ENCODE results near the gene FPGS.
"Not testable (repeated sequence)": the region's sequence is repeated elsewhere in the genome, so short reads cannot be mapped to it uniquely, and the experiment has no call there.

FPGS gene, protein sequence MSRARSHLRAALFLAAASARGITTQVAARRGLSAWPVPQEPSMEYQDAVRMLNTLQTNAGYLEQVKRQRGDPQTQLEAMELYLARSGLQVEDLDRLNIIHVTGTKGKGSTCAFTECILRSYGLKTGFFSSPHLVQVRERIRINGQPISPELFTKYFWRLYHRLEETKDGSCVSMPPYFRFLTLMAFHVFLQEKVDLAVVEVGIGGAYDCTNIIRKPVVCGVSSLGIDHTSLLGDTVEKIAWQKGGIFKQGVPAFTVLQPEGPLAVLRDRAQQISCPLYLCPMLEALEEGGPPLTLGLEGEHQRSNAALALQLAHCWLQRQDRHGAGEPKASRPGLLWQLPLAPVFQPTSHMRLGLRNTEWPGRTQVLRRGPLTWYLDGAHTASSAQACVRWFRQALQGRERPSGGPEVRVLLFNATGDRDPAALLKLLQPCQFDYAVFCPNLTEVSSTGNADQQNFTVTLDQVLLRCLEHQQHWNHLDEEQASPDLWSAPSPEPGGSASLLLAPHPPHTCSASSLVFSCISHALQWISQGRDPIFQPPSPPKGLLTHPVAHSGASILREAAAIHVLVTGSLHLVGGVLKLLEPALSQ

DNA sequence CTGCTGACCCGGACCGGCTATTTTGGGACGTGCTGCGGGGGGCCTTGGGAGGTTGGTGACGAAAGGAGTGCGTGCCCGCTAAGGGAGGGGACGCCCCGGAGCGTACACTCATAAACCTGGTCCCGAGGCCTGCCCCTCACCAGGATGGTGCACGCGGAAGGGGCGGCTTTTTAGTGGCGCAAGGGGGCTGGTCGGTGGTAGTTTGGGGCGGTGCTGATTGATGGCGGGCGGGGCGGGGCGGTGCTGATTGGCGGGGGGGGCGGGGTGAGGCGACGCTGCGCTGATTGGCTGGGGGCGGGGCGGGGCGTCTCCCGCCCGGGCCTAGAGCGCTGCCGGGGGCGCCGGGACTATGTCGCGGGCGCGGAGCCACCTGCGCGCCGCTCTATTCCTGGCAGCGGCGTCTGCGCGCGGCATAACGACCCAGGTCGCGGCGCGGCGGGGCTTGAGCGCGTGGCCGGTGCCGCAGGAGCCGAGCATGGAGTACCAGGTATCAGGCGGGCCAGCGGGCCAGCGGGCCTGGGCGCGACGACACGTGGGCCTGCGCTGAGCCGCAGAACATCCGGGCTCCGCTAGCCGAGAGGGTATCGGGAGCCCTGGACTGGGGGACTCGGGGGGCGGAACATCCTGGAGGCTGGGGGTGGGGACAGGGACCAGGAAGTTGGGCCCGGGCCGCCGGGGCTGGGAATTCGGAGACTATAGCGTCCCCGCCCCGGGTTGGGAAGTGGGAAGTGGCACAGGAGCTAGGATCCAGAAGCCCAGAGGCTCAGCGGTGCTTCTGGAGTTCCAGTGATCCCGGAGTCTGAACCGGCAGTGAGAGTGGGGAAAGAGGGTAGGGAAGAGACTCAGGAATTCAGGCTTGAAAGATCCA is at the start of gene FPGS:
FPGS (plus strand) TSS at position 307 of the 868 bp plus-strand sequence; CDS start at position 350, 43 bp downstream.
- DNase-seq (ENCODE audit: low read depth in 2 of 2) = peak; percentile 81

DNA sequence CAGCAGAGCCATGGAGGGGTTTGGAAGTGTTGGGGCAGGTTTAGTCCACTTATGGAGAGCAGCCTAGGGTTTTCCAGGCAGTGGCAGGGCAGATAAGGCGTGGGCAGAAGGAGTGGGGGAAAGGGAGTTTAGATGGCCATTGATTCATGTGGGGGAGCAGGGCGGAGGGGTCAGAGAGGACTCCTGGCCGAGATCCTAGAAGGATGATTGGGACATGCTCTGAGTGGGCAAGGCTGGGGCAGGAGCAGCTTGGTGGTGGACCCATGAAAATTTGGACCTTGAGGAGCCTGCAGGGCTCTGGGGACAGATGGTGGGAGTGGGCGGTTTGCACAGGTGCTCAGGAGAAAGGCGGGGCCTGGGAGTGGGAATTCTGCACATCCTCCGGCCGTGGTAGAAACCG is 49.5 kb upstream of the FPGS start:
- DNase-seq (ENCODE audit: low read depth in 2 of 2) = no peak

- DNase-seq (ENCODE audit: low read depth in 2 of 2) = no peak
Measured at GRCh38 chr9:127753622-127754021, 49.1 kb upstream of the FPGS start.

- DNase-seq (ENCODE audit: low read depth in 2 of 2) = no peak
Measured at GRCh38 chr9:127754099-127755060, 48.3 kb upstream of the FPGS start.

DNA sequence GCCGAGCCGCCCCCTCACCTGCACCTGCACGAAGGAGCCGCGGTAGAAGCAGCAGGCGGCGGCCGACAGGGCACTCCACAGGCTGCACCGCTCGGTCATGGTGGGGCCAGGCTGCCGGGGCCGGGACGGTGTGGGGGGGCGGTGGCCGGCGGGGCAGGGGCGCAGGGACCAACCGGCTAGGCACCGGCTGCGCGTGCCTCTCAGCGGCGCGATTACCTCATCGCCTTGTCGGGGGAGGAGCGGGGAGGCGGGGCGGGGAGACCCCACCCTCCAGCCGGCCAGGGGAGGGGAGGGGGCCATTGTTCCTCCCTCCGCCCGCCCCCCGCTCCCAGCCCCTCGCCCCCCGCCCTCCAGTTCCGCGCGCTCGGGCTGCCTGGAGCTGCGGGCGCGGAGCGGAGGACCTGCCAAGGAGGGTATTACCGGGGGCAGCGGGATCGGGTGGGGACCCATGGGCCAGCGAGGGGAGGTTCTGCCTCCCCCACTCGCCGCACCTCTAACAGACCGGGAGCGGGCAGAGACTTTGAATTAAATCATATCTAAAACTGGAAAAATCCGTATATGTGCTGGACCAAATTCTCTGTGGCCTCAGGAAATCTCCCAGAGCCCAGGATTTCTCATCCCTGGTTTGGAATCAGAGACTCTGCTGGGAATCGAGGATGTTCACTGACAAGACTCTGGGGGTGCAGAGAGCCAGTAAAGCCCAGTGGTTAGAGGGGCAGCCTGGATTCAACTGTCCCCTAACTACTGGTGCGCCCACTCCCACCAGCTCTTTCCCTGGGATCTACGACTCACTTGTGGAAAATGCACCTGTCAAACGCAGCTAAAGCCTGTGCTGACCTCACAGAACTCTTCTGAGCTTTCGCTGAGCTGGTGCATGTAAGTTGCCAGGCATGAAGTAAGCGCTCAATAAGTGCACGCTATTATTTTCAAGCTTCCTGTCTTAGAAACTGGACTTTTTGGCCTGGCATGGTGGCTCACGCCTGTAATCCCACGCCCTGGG is 47.3 kb upstream of the FPGS start:
- no peak for DNase-seq (ENCODE audit: low read depth in 2 of 2)

GRCh38 chr9:127756233-127756632 is 46.4 kb upstream of the FPGS start:
- no peak for DNase-seq (ENCODE audit: low read depth in 2 of 2)

- not testable (repeated sequence) for DNase-seq (ENCODE audit: low read depth in 2 of 2)
Measured at GRCh38 chr9:127756776-127757175, 45.9 kb upstream of the FPGS start.

DNA sequence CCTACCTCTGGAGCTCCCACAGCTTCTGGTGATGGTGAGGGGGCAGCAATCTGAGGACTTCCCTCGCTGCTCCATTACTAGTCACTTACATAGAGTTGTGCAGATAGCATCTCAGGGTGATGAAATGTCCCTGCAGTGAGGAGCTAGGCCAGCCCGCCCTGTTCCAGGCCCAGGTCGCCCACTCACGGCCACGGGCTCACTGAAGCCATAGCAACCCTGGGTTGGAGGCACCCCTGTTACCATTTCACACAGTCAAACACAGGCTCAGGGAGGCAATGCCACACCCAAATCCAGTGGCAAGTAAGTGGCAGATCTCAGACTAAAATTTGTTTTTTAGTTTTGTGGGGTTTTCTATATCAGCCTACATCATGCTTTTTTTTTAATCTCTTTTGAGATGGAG is 43.8 kb upstream of the FPGS start:
- DNase-seq (ENCODE audit: low read depth in 2 of 2) = no peak

DNA sequence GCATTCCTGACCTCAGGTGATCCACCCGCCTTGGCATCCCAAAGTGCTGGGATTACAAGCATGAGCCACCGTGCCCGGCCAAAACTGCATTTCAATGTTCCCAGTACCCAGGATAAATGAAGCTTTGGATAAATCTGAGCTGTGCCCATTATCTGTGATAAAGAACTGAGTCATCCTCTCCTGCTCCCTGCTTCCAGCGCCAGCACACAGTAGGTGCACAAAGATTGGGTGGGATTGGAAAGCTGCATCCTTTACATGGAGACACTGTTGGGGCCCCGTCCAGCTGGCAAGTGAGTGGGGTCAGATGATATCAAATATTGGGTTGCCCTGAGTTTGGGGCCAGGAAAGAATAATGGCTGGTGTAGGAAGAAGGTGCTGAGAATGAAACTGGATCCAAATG is 41.6 kb upstream of the FPGS start:
- DNase-seq (ENCODE audit: low read depth in 2 of 2) = no peak

DNA sequence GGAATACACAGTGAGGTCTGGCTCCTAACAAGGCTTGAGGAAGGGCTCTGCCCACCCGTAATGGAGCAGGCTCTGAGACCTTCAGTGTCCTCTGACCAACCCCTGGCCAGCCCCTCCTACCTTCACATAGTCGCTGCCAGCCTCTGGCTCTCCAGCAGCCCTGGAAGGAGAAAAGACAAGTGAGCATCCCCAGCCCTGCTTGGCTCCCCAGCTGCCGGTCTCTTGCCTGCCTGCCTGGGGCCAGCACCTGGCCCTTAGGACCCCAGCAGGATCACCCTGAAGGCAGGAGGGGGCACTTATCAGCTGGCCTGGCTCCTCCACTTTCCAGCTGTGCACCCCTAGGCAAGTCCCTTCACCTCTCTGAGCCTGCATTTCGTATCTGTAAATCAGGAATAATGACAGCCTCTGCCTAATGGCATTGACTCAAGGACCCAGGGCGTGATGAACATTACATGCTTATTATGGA is 41.2 kb upstream of the FPGS start:
- DNase-seq (ENCODE audit: low read depth in 2 of 2) = no peak

DNA sequence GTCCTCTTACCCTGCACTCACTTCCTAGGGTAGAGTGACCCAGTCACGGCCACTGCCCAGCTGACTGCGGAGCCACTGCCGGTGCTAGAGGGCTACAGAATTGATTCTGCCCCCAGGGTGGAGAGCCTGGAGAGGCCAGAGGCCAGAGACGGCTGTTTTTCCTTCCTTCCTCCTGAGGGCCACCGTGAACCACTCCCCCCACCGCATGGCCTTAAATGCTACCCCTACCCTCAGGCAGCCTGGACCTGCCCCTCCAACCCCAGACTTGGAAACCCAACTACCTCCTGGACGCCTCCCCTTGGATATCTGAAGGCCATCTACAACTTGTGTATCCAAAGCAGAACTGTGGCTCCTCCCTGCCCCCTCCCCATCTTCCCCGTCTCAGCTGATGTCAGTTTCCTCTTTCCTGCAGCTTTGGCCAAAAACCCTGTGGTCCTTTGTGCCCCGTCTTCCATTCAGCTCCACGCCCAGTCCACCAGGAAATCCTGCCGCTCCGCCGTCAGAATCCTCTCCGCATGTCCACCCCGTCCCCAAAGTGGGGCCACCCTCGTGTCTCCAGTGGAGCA is 40.5 kb upstream of the FPGS start:
- no peak for DNase-seq (ENCODE audit: low read depth in 2 of 2)

GRCh38 chr9:127763918-127764384 is 38.7 kb upstream of the FPGS start:
- DNase-seq (ENCODE audit: low read depth in 2 of 2) = no peak

- DNase-seq (ENCODE audit: low read depth in 2 of 2) = no peak
Measured at GRCh38 chr9:127765418-127765817, 37.3 kb upstream of the FPGS start.

GRCh38 chr9:127767410-127767809 is 35.3 kb upstream of the FPGS start:
- DNase-seq (ENCODE audit: low read depth in 2 of 2) = no peak

DNA sequence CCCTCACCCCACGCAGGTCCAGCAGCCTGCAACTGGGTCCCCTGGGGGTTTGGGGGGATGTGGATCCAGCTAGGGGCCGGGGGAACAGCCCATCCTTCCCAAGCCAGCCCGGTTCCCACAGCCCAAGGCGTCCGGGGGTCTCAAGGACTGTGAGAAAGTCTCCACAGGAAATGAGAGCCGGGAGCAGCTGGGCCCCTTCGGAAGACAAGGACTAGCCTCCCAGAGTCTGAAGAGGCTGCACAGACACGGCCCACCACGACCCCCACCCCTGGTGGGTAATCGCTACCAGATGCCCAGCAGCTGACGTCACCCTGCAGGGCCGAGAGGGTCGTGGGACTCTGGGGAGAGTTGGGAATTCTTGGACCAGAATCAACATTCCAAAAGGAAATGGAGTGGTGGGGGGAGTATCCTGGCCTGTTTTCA is 34.8 kb upstream of the FPGS start:
- DNase-seq (ENCODE audit: low read depth in 2 of 2) = peak; percentile 57 to 61

DNA sequence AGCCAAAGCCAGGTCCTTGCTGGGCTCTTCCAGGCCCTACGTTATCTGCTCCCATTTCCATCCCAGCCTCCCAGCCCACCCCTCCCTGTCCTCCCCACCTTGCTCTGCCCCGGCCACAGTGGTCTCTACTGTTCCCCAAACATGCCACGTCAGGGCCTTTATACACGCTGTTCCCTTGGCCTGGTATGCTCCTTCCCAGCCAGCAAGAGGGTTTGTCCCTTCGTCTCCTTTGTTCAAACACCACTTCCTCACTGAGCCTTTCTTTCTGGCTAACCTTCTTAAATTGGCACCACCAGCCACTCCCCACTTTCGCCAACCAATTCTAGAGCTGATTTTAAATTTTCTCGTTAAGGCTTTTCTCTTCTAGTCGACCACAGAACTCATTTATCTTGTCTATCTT is 34.0 kb upstream of the FPGS start:
- no peak for DNase-seq (ENCODE audit: low read depth in 2 of 2)

DNA sequence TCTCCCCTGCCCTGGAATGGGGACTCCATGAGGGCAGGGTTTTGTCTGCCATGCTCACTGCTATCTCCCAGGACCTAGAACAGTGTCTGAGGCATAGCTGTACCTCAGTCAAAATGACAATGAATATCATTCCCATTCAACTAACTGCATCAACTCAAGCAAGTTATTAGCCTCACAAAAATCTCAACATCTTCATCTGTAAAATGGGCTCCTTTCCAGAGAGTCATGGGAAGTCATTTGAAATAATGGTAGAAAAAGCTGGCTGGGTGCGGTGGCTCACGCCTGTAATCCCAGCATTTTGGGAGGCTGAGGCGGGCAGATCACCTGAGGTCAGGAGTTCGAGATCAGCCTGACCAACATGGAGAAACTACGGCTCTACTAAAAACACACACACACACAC is 33.6 kb upstream of the FPGS start:
- DNase-seq (ENCODE audit: low read depth in 2 of 2) = no peak

DNA sequence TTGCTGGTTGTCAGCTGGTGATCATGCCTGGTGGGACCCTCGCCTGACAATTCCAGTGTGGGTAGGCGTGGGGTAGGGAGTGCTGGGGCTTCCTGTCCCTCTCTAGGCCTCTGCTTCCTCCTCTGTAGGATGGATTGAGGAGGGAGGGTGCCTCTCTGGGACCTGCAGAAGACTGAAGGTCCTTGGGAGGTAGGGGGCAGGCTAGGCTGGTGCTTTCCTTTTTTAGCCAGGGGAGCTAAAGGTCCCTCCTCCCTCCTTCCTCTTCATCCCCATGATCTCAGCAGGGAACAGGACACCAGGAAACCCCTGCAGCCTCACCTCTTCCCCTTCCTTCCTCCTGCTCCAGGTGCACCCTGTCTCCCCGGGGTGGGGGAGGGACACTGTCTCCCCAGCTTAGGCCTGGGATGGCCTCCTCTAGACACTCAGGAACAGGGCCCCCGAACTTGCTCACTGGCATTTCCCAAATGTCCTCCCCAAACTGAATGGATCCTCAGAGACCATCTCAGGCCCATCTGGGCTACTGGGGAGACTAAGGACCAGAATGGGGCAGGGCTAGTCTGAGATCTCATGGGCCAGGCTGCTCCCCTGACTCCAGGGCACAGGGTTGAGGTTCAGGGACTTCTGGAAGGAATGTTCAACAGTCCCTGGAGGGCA is 32.6 kb upstream of the FPGS start:
- no peak for DNase-seq (ENCODE audit: low read depth in 2 of 2)

DNA sequence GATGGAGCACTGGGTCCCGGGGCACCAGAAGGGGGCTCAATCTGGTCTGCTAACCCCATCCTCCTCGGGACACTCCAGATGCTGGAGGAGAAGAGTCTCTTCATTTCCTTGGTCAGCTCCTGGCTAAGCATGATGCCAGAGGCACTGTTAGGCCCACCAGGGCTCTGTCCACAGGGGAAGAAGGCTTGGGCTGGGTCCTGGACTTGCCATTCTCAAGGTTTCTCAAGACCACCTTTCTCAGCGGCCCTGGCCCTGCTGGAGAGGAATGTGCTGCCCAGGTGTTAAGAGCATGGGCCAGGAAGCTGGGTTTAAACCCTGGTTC is 32.1 kb upstream of the FPGS start:
- no peak for DNase-seq (ENCODE audit: low read depth in 2 of 2)

All from fibroblast of skin of left quadriceps (primary cell).